KOPT-K1 (cell line): Measurements from ENCODE around the gene LSAMP.

Experiments used
- H3K27ac ChIP-seq: fragments of 200-600 bp; sonication (generic); 2 replicates; pipeline ENCODE4 v1.5.1; 2016; ENCODE audit warnings: antibody characterized with exemption, mild to moderate bottlenecking, low read depth, low read length; ENCODE audit not compliant: poor library complexity, severe bottlenecking
- H3K36me3 ChIP-seq: fragments of 200-600 bp; sonication (generic); 2 replicates; pipeline ENCODE4 v1.5.1; 2017; ENCODE audit warnings: antibody characterized with exemption, mild to moderate bottlenecking, low read length, moderate library complexity; ENCODE audit not compliant: insufficient read depth
- H3K9me3 ChIP-seq: fragments of 200-600 bp; sonication (generic); 2 replicates; pipeline ENCODE4 v1.5.1; 2017; ENCODE audit warnings: antibody characterized with exemption, low read length, mild to moderate bottlenecking; ENCODE audit not compliant: insufficient read depth, poor library complexity, severe bottlenecking

The LSAMP gene

DNA sequence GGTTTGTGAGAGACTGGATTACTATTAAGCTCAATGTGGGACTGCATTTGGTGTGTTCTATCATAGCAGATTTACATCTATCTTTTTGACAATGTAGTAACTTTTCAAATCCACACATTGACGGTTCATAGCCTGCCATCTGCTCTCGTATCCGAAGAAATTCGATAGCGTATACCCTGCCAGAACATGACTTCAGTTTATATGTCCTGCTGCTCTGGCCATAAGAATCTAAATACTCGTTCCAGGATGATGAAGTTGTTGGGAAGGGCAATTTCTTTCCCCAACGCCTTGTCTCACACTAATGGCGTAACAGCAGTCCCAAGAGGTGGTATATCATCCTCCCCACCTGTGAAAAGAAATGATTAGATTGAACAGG, 180.0 kb downstream of the LSAMP start:
- Histone ChIP-seq H3K9me3 (no peaks in the 10 kb centered on the region), H3K27ac (no peak overlapping the region), H3K36me3 (no peaks in the 10 kb centered on the region)

DNA sequence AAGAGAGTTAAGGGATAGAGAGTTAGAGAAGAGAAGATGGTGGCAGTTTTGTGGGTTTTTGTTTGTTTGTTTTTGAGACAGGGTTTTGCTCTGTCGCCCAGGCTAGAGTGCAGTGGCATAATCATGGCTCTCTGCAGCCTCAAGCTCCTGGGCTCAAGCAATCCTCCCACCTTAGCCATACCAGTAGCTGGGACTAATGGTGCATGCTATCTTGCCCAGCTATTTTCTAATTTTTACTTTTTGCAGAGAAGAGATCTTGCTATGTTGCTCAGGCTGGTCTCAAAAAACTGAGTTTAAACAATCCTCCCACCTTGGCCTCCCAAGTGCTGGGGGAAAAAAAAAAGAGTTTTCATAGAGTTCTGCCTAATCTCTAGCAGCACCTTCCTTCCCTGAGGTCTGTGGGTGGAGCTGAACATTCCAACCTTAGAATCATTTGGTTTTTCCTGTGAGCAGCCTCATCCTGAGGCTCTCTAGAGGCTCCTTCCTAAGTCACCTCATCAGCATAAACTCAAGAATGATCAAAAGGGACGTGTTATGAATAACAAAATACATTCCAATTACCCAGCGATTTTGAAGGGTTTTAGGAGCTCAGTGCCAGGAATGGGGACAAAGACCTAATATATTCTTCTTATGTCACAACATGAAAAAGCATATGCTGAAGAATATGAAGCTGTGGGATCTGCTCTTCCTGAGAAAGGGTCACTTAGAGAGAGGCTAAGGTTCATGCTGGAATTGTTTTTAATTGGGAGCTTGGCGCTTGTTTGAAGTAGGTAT, 180.6 kb downstream of the LSAMP start:
- Histone ChIP-seq H3K9me3 (no peaks in the 10 kb centered on the region), H3K27ac (no peak overlapping the region), H3K36me3 (no peaks in the 10 kb centered on the region)

DNA sequence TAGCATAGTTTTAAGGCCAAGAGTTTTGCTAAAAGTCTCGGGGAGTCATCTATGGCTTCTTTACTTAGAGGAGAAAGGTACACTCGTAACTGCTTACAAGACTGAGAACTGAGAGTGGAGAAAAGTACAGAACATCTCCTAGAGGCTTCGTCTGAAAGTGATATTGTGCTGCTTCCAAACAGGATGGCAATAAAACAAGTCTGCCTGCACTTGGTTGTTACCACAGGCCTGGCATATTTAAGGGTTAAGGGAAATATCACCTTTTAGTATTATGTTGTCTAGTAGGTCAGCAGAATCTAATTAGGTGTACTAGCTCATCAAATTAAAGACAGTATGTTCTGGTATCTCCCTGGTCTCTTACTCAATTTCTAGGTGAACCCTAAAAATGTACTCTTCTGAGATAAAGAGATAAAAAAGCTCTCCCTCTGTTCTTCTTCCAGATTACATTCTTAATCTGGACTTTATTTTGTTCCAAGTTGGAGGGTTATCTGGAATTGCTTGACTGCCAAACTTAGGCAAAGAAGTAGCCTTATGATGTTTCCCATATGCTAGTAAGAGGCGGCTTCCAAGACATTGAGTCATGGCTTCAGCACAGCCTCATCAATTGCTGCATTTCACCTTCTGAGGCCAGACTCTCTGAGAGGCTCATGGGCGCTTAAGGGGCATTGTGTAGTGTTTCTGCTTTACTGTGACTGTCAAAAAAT, 181.3 kb downstream of the LSAMP start:
- Histone ChIP-seq H3K36me3 (no peaks in the 10 kb centered on the region), H3K9me3 (no peaks in the 10 kb centered on the region), H3K27ac (no peak overlapping the region)

DNA sequence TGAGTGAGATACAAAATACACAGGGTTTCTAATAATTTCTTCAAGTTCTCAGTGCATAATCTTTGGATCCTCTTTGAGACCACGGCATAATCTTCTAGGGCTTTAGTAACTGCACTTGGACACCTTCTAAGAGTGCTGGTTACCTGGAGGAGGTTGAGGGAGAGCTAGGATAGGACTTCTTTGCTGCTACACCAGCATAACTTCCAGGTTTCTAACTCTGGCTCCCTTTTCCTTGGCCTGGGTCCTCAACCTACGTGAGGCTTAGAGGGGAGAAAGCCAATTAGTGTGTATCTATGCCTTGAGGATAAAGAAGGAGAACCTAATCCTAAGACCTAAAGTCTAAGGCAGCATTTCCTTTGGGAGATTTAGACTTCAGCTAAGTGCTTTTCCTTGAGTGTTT, 184.8 kb downstream of the LSAMP start:
- H3K27ac ChIP-seq: no peak overlapping the region
- H3K36me3 ChIP-seq: no peaks in the 10 kb centered on the region
- no peaks in the 10 kb centered on the region for H3K9me3 ChIP-seq

DNA sequence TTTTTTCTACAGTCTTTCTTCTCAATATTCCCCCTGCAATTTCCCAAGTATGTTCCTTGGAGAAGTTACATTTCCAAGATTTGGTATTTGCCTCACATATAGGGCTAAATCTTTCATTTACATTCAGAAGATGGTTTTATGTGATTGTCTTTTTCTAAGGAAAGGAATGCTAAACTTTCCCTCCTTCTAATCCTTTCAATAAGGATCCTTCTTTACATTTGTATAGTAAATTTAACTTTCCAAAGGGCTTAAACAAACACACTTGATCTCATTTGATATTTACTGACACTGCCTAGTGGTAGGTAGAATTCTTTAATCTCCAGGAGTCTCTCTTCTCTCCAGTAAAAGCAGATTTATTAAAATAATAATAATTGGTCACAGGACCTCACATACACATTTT, 185.3 kb downstream of the LSAMP start:
- no peak overlapping the region for H3K27ac ChIP-seq
- no peaks in the 10 kb centered on the region for H3K9me3 ChIP-seq
- H3K36me3 ChIP-seq: no peaks in the 10 kb centered on the region

DNA sequence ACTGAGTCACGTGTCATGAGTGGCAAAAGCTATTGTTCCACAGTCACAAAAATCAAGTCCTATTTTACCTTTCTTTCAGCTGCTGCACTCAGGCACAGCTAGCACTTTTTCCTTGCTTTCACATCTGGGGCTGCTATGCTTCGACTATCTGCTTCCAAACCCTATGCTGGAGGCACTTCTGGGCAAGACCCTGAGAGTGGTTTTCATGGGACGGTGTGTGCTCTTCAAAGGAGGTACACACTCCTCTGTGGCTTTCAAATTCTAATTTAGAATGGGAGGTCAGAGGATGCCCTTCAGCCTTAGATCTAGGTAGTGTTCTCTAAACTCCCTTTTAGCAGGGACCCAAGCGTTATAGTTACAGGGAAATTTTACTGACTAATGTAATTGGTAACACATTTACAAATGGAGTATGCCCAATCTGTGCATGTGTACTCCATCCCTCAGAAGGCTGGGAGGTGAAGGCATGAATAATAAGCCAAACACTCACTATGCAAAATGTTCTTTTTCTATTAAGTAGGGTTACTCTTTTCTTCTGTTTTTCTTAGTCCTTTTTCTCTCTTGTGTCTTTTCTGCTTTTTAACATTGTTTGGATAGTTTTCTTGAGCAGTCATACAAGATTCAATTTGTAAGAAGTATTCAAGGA, 188.3 kb downstream of the LSAMP start:
- Histone ChIP-seq H3K36me3 (no peaks in the 10 kb centered on the region), H3K9me3 (no peaks in the 10 kb centered on the region), H3K27ac (no peak overlapping the region)

DNA sequence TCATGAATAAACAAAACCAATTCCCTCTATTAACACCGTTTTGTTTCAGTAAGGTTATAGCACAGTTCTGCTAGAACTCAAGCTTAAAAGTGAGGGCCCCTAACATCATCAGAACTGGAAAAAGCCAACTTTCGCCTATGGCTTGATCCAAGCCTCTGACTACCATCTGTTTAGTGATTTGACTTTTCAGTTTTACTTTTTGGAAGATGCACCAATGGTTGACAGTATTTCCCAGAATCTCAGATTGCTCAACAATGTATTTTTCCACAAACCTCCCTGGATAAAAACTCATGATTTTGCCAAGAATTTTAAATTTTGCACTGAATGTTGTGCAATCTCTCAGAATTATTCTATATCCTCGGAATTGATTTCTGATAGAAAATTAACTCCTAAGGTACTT, 190.7 kb downstream of the LSAMP start:
- H3K27ac ChIP-seq: no peak overlapping the region
- no peaks in the 10 kb centered on the region for H3K36me3 ChIP-seq
- H3K9me3 ChIP-seq: no peaks in the 10 kb centered on the region

DNA sequence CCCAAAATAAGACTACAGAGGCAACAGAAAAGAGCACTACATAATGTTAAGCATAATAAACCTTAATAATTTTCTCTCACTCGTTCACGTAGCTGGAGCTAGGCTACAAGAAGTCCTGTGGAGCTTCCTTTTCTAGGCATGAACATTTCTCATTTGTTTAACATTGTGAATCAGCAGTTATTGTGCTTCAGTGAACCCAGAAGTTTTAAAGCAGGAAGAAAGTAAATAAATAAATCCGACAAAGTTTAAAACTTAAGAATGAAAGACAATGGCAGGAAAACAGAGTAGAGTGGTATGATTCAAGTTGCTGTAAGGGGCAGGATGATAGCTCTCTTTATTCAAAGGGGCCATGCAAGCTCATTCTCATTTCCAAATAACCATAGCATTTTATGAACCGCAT, 191.8 kb downstream of the LSAMP start:
- Histone ChIP-seq H3K27ac (no peak overlapping the region), H3K9me3 (no peaks in the 10 kb centered on the region), H3K36me3 (no peaks in the 10 kb centered on the region)

DNA sequence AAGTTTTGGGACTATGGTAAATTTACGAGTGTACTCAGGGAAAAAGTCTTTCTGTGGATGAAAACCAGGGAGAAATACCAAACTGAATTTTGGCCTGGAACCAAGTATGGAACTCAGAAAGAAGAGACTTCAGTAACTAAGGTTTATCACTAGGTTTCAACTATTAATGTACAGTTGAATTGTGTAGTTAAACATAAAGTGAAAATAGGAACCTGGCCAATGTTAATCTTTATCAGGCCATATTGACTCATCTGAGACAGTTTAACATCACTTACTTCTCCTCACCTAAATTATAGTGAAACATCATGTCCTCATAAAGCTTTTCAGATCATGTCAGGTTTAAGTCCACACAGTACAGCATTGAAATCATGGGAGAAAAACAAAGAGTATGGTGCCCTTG, 197.7 kb downstream of the LSAMP start:
- no peak overlapping the region for H3K27ac ChIP-seq

DNA sequence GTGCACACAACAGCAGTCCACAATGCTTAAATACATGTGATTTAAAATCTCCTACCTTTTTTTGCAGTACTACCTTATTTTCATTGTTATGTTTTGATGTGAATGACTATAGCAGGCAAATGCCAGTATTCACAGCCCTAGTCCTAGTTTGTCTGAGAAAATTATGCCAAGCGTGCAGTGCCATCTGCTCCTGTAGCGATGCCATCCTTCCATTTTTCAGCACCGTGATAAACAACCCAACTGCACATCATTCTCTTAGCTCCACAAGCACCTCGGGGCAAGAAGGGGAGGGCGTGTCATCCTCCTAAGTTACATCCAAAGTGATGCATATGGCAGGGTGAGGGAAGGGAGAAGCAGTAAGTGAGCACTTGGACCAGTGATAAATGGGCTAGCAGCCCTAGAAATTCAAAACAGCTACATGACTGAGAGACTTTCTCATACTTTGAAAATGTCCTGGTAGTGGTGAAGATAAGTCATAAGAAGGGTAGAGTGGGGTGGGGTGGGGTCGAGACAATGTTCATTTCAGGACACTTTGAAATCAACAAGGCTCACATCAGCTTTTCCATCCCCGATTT, 198.8 kb downstream of the LSAMP start:
- H3K27ac ChIP-seq: no peak overlapping the region
- H3K9me3 ChIP-seq: no peaks in the 10 kb centered on the region
- no peaks in the 10 kb centered on the region for H3K36me3 ChIP-seq

More for the DNA sequence above, 197.7 kb downstream of the LSAMP start:
- Histone ChIP-seq H3K36me3 (no peaks in the 10 kb centered on the region), H3K9me3 (no peaks in the 10 kb centered on the region)

DNA sequence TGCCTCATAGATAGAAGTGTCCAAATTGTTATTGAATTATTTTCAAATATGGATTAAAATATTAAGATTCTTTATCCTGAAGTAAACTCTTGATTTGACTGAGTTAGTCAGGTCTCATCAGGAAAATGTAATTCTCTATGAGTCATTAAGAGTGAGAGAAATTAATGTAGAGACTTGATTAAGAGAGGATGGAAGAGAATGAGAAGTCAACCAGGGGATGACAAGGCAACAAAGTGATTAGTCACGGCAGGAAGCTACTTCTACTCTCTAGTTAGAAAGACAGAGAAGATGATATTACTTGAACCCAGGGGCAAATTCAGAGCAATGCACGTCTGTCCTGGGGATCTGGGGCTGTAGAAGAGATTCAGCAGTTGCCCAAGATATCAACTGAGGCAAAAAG, 202.5 kb downstream of the LSAMP start:
- Histone ChIP-seq H3K36me3 (no peaks in the 10 kb centered on the region), H3K27ac (no peak overlapping the region), H3K9me3 (no peaks in the 10 kb centered on the region)

DNA sequence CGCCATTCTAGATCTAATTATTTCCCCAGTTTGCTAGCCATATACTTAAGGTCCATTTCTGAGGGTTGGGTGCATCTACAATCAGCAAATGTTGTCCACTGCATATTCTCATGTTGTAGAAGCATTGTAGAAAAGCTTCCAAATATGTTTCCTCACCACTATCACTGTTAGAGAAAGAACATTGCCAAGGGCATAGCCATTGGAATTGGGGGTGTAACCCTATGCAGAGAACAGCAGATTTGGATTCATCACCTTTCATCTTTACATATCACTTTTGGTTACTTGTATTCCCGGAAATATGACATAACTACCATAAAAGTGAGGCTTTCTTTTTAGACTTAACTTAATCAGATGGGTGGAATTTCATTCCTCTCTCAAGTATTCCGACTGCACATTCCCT, 203.6 kb downstream of the LSAMP start:
- Histone ChIP-seq H3K27ac (no peak overlapping the region), H3K36me3 (no peaks in the 10 kb centered on the region), H3K9me3 (no peaks in the 10 kb centered on the region)

DNA sequence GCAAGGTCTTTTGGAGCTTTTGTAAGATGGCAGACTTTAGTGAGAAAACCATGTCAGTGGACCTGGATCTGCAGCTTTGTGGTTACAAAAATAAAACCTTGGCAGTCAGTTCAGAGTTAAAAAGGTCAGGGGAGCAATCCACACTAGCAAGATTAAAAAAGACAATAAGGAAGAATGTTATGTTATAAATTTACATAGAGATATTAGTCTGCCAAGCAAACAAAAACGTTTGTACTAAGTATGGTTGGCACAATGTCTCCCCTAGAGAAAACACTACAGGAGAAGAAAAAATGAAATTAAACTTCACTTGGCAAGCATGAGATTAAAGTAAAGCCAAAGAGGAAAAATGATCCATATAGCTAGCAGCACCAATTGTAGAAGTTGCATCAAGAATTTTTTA, 205.0 kb downstream of the LSAMP start:
- no peak overlapping the region for H3K27ac ChIP-seq
- H3K9me3 ChIP-seq: no peaks in the 10 kb centered on the region
- H3K36me3 ChIP-seq: no peaks in the 10 kb centered on the region

DNA sequence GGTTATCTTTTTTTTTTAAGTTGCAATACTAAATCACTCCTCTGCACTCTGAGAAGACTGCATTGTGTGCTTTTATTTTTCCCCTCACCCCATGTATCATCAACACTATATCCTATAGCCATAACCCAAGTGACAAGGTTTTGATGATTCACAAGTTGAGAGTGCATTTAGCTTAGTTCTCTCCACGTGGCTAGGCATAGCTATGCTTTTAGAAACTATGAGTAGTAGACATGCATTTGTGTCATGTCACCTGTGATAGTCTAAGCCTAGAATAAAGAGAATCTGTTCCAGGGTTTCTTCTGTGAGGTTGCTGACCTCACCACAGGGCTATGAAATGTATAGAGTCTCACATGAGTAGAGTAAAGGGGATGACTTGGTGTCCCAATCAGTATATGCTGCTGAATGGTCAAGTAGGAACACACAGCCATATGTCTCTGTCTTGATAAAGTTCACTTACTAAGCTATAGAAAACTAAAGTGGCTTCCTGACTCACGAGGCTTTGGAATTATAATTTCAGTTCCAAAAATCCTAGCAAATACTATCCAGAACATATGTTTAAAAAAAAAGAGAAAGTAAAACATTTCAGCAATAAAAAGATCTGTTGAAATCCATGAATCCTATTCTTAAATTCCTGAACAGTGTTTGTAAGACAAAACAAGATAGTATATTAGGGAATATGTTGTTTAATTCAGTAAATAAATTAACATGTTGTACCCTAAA, 206.3 kb downstream of the LSAMP start:
- no peak overlapping the region for H3K27ac ChIP-seq
- no peaks in the 10 kb centered on the region for H3K9me3 ChIP-seq

More for the DNA sequence above, 206.3 kb downstream of the LSAMP start:
- no peaks in the 10 kb centered on the region for H3K36me3 ChIP-seq
